HG02588 (cell line): ENCODE measurements around the gene IZUMO4.
"Not testable (repeated sequence)": the region's sequence is repeated elsewhere in the genome, so short reads cannot be mapped to it uniquely, and the experiment has no call there.

Experiments used
- ATAC-seq: cut with Tn5 transposase; IDR thresholded peaks from one replicate; pipeline ENCODE4 v1.9.1; 2021; ENCODE audit warnings: mild to moderate bottlenecking, moderate library complexity; ENCODE audit not compliant: unreplicated experiment

Gene IZUMO4

DNA sequence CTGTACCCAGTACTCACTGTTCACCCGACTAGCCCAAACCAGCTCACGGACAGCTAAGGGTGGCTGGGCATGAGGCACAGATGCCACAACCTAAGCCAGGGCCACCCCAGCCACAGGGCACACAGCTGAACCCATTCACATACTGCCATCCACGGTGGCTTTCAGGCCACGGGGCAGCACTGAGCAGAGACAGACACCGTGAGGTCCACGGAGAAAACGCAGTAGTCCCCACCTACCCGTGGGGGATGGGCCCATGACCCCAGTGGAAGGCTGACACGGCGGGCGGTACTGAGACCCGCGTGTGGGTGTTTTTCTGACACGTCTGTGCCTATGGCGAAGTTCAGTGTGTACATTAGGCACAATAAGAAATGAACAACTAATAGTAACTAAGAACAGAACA is 25.5 kb downstream of the IZUMO4 start:
- no peak for ATAC-seq

DNA sequence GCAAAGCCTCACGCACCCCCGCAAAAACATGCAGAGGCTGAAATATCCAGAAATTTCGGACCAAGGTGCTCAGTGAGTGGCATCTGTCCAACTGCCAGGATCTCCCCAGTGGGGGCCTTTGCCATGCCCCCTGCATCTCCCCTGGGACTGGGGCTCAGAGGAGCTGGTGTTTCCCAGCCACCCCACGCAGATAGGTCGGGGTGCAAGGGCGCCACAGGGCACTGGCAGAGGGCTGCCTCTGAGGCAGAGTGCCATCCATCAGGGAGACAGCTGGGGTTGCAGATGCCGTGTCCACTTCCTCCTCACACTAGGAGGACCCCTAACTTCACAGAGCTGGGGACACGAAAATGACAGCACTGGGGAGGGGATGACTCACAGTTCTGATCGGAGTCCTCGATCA is 26.3 kb downstream of the IZUMO4 start:
- no peak for ATAC-seq

DNA sequence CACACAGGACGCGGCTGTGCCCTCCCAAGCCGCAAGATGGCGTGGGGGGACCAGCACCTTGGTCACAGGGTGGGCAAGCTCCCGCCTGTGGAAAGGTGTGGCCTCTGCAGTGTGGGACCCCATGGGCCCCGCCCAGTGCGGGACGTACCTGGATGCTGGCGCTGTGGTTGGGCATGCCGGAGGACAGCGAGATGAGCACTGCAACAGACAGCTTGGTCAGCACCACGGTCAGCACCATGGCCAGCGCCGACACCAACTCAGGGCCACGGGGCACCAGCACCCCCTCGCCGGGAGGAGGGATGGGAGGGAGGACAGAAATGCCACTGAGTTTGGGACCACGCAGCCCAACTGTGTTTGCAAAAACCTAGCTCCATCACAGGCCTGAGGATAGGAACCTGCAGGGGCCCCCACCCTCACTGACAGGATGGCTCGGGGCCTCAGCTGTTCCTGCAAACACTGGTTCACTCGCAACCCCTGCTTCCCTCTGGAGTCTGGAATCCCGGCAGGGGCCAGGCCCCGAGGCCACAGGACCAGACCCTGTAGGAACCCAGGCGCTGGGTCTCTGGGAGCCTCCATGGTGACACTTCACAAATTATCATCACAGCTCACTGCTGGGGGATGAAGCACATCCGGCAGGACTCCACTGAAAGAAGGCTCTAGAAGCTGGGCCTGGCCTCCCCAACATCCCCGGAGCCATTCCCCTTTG is 27.1 kb downstream of the IZUMO4 start:
- ATAC-seq, result no peak

DNA sequence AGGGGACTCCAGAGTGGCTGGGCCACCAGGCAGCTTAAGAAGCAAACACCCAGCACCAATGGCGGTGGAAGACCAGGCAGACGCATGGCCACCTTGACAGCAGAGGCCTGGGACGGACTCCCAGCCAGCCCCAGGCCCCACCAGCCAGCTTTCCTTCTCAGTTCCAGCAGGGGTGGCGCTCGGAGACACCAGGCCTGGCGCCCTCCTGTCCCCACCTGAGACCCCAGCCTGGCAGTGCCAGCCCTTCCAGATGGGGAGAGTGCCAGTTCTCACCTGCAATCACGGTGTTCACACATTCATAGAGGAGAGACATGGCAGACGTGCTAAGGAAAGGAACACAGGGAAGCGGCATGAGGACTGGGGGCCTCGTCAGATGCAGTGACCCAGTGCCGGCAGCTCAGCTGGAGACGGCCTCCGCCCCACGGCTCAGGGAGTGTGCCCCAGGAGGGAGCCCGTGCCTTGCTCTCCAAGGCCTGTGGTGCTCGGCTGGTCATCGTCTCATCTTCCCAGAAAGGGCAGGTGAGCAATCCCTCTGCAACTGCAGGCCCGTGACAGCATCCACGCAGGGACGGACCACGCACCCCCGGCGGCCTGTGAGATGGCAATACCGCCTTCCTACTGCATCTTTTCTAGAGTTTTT is 30.3 kb downstream of the IZUMO4 start:
- no peak for ATAC-seq

DNA sequence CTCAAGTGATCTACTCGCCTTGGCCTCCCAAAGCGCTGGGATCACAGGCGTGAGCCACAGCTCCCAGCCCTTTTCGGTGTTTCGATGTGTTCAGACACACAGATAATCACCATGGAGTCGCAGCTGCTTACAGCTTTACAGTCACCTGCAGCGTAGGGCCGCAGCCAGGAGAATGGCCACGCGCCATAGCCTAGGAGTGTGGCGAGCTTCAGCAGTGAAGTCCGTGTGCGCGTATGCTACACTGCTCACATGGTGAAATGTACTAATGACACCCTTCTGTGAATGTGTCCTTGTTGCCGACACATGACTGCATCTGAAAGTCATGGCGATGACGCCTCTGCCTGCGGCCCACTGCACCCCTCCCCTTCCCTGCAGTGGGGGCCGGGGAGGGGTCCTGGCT is 31.0 kb downstream of the IZUMO4 start:
- no peak for ATAC-seq

DNA sequence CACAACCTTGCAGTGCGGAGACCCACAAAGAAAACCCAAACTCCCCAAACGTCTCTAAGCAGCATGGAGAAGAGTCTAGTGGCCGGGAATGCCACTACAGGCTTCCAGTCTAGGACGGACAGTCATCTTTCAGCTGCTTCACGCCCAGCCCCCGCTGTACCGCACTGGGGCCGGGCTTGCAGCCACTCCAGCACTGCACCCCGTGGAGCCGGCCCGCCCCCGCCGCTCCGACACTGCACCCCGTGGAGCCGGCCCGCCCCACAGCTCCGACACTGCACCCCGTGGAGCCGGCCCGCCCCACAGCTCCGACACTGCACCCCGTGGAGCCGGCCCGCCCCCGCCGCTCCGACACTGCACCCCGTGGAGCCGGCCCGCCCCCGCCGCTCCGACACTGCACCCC is 31.5 kb downstream of the IZUMO4 start:
- ATAC-seq, result not testable (repeated sequence)

DNA sequence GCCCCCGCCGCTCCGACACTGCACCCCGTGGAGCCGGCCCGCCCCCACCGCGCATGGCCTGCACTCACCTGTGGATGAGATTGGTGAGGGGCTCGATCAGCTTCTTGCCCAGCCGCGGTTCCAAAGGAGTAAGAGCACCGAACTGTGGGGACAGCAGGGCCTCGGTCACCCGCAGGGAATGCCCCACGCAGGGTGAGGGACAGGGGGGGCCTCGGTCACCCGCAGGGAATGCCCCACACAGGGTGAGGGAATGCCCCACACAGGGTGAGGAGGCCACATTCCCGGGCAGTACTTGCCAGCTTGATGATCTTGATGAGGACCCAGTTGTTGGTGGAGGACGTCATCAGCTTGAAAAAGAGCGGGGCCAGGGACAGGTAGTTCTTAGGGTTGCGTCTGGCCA is 32.3 kb downstream of the IZUMO4 start:
- no peak for ATAC-seq

DNA sequence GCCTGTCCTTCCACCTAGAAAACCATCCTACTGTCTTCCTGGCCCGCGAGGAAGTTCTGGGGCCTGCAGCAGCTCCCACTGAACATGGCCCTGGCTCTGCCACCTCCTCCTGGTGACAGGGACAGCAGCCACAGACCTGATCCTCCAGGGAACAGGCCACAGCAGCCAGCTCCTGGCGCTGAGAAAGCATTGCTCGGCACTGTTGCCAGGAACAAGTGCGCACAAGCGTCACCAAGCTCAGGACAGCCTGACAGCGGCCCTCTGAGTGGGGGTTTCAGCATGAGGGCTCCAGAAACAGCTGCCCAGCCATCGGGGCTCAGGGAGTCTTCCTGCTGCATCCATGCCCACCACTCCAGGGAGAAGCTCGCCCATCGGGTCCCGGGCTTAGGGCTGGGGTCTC is 32.8 kb downstream of the IZUMO4 start:
- ATAC-seq, result no peak

DNA sequence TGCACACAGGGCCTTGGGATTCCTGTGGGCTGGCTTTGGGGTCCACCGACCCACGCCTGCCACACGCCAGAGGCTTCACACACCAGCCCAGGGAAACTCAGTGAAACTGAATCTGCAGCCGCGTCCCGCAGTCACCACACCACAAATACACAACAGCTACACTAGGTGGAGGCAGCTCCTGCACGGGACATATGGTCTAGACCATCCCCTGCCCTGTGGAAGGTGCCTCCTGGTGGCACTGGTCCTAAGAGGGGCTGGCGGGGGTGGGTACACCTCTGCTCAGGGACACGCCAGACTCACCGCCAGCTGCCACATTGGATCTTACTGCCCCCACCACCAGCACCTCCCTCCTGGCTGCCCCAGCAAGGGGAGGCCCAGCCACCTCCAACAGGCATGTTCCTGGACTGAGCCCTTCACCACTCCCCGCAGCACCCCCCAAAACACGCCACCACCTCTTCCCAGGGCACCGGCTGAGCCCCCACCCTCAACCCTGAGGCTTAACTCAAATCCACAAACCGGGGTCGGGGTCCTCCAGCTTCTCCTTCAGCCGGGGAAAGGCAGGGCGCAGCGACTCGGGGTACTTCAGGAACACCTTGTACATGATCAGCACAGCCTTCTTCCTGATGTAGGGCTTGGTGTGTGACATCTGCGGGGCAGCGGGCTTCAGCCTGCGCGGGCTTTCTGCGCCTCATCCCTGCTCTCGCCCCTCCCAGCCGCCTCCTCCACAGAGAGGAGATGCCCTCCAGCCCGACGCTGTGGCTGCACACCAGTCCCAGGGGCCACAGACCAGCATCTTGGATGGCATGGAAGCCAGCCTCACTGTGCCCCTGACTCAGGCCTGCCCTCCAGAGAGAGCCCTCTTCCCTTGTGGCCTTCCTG is 33.4 kb downstream of the IZUMO4 start:
- ATAC-seq, result no peak

DNA sequence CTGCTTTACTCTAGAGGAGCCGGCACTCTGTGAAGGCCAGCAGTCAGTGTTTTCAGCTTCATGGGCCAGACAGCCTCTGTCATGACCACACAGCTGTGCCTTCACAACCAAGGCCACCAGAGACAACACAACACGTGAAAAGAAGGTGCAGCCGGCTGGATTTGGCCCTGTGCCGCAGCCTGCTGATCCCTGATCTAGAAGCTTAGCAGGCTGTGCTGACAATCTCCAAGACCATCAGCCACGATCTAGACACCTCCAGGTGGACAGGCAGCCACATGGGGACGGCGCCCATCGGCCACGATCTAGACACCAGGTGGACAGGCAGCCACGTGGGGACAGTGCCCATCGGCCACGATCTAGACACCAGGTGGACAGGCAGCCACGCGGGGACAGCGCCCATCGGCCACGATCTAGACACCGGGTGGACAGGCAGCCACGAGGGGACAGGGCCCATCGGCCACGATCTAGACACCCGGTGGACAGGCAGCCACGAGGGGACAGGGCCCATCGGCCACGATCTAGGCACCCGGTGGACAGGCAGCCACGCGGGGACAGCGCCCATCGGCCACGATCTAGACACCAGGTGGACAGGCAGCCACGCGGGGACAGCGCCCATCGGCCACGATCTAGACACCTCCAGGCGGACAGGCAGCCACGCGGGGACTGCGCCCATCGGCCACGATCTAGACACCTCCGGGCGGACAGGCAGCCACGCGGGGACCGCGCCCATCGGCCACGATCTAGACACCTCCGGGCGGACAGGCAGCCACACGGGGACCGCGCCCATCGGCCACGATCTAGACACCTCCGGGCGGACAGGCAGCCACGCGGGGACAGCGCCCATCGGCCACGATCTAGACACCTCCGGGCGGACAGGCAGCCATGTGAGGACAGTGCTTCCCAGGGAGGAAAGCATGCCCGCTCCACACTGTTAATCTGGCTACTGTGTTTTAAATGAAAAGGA is 34.6 kb downstream of the IZUMO4 start:
- not testable (repeated sequence) for ATAC-seq

DNA sequence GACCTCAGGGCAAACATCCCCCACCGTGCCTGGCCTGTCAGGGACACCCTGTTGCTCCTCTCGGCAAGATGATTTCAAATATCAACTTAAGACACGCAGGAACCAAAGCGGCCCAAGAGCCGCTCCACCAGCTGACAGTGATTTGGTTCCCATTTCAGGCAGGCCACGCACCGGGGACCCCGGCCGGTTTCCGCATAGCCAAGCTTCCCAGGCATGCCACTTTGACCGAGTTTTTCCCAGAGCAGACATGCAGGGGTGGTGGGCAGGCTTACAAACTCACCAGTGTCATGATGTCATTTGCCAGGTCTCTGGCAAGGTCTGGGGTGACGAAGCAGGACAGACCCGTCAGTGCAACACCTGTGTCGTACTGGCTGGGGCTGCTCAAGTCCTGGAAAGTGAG is 35.5 kb downstream of the IZUMO4 start:
- ATAC-seq, result no peak

DNA sequence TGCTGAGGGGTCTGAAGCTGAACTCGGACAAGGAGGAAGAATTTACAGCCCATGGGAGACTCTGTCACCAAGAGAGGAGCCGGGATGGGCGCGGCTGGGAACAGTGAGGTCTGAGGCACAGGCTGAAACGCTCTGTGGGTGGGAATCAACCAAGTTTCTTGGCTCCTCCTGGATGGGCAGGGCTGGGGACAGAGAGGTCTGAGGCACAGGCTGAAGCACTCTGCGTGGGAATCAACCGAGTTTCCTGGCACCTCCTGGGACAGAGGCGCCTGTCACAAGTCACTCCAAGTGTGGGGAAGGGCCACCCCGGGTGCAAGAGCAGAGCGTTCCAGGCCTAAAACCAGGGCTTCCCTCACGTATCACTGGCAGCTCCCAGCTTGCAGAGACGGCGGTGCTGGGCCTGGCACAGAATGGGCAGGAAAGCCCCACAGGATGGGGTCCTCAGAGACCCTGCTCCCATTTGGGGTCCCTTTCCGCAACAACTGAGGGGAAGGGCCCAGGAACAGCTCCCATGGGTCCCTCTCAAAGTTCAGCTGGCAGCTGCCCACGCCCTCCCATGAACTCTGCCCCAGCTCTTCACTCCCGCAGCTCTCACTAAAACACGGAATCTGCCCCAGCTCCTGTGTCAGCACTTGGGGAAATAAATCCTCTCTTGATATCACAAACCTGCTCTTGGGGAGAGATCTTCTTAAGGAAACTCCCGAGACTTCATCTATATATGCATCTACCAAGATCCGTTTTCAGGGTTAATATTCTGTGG is 36.2 kb downstream of the IZUMO4 start:
- ATAC-seq, result no peak

DNA sequence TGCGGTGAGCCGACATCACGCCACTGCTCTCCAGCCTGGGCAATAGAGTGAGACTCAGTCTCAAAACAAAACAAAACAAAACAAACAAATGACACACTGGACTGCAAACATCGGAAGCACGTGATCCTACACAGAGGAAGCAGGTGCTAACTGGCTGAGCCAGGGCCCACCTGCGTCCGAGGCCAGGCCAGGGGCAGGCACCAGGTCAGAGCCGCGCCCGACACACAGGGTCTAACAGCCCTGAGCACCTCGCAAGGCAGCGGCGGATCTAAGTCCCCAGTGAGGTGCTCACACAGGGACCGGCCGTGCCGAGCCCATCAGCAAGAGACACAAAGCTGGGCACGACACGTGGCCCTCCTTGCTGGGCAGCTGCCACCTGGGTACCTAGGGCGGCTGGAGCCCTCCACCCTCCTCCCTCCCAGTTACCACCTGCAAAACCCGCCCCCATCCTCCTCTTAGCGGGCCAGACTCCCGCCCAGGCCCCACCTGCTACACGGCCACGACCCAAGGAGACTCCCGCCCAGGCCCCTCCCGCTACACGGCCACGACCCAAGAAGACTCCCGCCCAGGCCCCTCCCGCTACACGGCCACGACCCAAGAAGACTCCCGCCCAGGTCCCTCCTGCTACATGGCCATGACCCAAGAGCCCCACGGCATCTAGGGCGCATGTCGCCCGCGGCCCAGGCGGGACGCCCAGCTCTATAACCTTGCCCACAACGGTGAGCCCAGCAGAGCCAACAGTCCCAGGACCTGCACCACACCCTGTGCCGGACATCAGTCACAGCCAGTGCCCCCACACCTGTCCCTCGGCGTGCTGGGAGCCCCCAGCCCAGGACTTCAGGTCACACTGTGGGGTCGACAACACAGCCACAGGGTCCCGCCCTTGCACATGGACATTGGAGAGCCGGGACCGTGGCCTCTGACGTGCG is 39.0 kb downstream of the IZUMO4 start:
- no peak for ATAC-seq

DNA sequence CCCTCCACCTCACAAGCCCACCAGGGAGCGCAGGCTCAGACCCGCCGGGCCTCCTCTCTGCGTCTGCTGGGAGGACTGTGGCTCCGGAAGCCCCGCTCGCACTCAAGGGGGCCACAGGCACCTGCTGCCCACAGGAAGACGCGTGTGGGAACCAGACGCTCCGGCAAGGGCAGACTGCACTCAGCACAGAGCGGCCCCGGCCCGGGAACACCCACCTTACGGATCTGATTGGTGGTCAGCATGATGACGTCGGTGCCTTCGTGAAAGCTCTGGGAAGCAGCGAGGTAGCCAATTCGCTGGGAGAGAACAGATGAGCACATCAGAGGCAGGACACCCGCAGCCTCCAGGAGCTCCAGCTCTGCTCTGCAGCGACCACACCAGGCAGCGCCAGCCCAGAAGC is 40.1 kb downstream of the IZUMO4 start:
- ATAC-seq, result no peak

DNA sequence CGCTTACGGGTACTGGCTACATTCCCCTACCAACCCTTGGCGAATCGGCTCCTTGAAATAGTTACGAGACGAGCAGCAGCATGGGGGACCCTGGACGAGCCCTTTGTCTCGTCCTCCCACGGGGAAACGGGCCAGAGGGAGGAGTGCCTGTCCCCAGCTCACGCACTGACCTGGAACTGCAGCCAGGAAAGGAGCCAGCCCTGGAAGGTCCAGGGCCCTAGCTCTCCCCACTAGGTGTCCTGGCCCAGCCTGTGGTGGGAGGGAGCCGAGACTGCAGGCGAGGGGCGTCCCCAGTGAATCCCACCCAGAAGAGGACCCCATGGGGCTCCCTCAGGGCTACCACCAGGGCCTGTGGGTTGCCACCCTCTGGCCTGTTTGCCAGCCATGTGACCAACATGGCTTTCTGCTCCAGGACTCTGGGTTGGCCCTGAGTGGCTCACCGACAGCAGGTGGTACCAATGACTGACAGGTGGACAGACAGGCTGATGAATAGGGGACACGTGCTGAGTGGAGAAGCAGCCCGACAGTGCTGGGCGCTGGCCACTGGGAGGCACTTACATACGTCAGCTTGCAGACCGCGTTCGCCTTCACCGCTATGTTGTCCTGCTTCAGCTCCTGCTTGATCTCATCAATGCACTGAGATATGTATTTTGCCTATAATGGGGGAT is 41.5 kb downstream of the IZUMO4 start:
- no peak for ATAC-seq

DNA sequence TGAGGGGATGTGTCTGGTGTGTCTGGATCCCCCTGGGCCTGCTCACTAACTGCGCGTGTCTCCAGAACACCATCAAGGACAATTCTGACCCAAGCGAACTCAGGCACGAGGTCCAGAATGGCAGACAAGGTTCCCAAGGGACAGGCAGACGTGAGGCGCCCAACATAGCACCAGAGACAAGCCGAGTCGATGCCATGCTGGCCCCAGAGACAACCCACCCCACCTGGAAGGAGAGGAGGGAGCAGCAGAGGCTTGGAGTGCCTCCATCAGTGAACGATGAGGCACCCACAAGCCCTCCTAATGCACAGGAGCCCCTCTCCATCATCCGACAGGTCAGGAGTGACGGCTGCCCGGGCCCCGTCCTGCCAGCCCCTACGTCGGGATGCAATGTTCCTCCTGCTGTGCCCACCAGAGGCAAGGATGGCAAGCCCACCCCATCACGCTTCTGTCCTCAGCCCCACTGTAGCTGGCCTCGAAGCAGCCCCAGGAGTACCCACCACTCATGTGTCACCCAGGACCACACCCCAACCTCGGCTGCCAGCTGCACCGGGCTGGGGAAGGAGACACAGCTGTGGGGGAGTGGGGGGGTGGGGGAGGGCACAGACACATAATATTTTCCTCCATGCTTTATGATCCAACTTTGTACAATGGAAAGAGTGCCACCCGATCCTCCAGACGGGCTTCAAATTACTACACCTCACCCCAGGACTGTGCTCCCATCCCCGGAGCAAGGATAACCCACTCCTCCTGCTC is 42.8 kb downstream of the IZUMO4 start:
- ATAC-seq, result no peak

DNA sequence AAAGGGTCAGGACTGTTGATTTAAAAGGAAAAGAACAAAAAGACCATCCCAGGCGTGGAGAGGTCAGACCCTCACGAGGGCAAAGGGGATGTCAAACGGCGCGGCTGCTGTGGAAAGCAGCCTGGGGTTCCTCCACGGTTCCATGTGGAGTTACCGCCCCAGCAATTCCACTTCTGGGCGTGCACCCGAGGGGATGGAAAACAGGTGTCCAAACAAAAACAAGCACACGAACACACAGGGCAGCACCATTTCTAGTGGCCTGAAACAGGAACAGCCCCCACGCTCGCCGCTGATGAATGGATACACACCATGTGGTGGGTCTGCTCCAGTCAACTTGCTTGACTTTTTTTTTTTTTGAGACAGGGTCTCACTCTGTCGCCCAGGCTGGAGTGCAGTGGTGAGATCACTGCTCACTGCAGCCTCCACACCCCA is 43.4 kb downstream of the IZUMO4 start:
- no peak for ATAC-seq
